Ishikawa (cell line): Measurements from ENCODE around the gene EVA1B.

Experiments
- CEBPB ChIP-seq: IDR thresholded peaks from 2 replicates; pipeline ENCODE4 v1.6.1; 2012
- CREB1 ChIP-seq: IDR thresholded peaks from 2 replicates; pipeline ENCODE4 v1.6.1; 2012; ENCODE audit warnings: low read depth
- EGR1 ChIP-seq: IDR thresholded peaks from 2 replicates; pipeline ENCODE4 v1.6.1; 2012
- EP300 ChIP-seq: IDR thresholded peaks from 2 replicates; pipeline ENCODE4 v1.6.1; 2012; ENCODE audit warnings: borderline replicate concordance
- MAX ChIP-seq: IDR thresholded peaks from 2 replicates; pipeline ENCODE4 v1.6.1; 2012
- NFIC ChIP-seq: IDR thresholded peaks from 2 replicates; pipeline ENCODE4 v1.6.1; 2012
- RAD21 ChIP-seq: IDR thresholded peaks from 2 replicates; pipeline ENCODE4 v1.6.1; 2012; ENCODE audit warnings: low read depth
- REST ChIP-seq: IDR thresholded peaks from 2 replicates; pipeline ENCODE4 v1.6.1; 2012; ENCODE audit warnings: low read depth, mild to moderate bottlenecking
- TAF1 ChIP-seq: IDR thresholded peaks from 2 replicates; pipeline ENCODE4 v1.6.1; 2012; ENCODE audit warnings: low read depth, mild to moderate bottlenecking
- TCF12 ChIP-seq: IDR thresholded peaks from 2 replicates; pipeline ENCODE4 v1.6.1; 2012; ENCODE audit warnings: low read depth
- TEAD4 ChIP-seq: IDR thresholded peaks from 2 replicates; pipeline ENCODE4 v1.6.1; 2012
- USF1 ChIP-seq: IDR thresholded peaks from 2 replicates; pipeline ENCODE4 v1.6.1; 2012
- YY1 ChIP-seq: IDR thresholded peaks from 2 replicates; pipeline ENCODE4 v1.6.1; 2012; ENCODE audit warnings: low read depth
- ZBTB7A ChIP-seq: IDR thresholded peaks from 2 replicates; pipeline ENCODE4 v1.6.1; 2012; ENCODE audit warnings: low read depth

GRCh38 chr1:36343651-36344394 lies 20.4 kb upstream of the EVA1B start:
- TF ChIP-seq YY1 = no peak
- TF ChIP-seq RAD21 = no peak
- no peak for TF ChIP-seq EP300
- no peak for TF ChIP-seq TAF1
- TF ChIP-seq REST = no peak
- no peak for TF ChIP-seq MAX
- TF ChIP-seq USF1 = no peak
- TF ChIP-seq TEAD4 = no peak
- TF ChIP-seq NFIC = no peak
- no peak for TF ChIP-seq CREB1
- TF ChIP-seq EGR1 = no peak
- no peak for TF ChIP-seq ZBTB7A
- TF ChIP-seq CEBPB = no peak
- TF ChIP-seq TCF12 = no peak
